ENCODE results near the gene MDM4.

Gene MDM4

GRCh38 chr1:204602871-204603542, 86.8 kb downstream of the MDM4 start:
- H3K27me3 ChIP-seq (ENCODE audit: low read depth, low read length): no peaks in the 10 kb centered on the region
- H3K9me3 ChIP-seq (ENCODE audit: control insufficient read depth in 1 of 2, low read length in 2 of 2): no peaks in the 10 kb centered on the region
- H3K36me3 ChIP-seq (ENCODE audit: control insufficient read depth in 1 of 2, insufficient read depth in 2 of 2, low read length in 2 of 2): no peaks in the 10 kb centered on the region
- H3K4me1 ChIP-seq (ENCODE audit: control insufficient read depth in 1 of 2, insufficient read depth in 2 of 2, low read length in 2 of 2): no peaks in the 10 kb centered on the region
- H3K27ac ChIP-seq (ENCODE audit: low read length): no peak overlapping the region
- H3K4me3 ChIP-seq (ENCODE audit: low read depth in 1 of 2, low read length in 2 of 2): no peak overlapping the region

- Histone ChIP-seq H3K27ac (ENCODE audit: low read length) (no peak overlapping the region), H3K4me3 (ENCODE audit: low read depth in 1 of 2, low read length in 2 of 2) (no peak overlapping the region), H3K36me3 (ENCODE audit: control insufficient read depth in 1 of 2, insufficient read depth in 2 of 2, low read length in 2 of 2) (no peaks in the 10 kb centered on the region), H3K9me3 (ENCODE audit: control insufficient read depth in 1 of 2, low read length in 2 of 2) (no peaks in the 10 kb centered on the region), H3K4me1 (ENCODE audit: control insufficient read depth in 1 of 2, insufficient read depth in 2 of 2, low read length in 2 of 2) (no peaks in the 10 kb centered on the region), H3K27me3 (ENCODE audit: low read depth, low read length) (no peaks in the 10 kb centered on the region)
These were observed 89.6 kb downstream of the MDM4 start for GRCh38 chr1:204605791-204606190.
